ENCODE data around the gene EYS.

EYS gene

DNA sequence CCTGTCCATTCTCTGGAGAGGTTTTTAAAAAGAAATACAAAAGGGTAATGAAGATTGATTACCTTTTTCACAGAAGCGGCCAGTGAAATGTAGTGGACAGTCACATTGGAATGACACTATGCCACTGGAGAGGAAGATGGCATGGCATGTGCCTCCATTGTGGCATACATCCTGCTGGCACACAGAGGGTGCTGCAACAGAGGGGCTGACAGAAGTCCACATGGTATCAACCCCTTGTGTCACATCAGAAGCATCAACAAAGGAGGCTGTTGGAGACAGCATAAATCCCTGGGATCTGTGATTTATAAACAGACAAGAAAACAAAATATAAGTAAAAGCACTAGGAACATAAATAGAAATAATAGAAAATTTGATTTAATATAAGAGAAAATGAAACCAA lies 1476.5 kb downstream of the EYS start:
- DNase-seq (ENCODE audit: low read depth) = no peak

DNA sequence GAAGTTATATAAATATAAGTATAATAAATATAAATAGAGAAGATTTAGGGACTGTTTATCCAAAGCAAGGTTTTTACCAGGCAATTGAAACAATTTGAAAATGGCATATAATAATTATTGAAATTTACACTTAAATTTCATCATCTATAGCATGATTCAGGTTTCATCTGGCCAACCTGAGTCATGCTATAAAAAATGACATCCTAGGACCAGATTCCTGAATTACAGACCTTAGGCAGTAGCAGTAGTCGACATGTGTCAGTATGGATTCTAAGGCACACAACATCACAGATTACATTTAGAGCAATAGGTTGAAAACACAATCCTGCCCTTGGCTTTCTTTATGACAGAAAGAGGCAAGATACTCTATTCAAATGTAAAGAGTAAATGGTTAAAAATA lies 1479.2 kb downstream of the EYS start:
- DNase-seq (ENCODE audit: low read depth) = no peak

DNA sequence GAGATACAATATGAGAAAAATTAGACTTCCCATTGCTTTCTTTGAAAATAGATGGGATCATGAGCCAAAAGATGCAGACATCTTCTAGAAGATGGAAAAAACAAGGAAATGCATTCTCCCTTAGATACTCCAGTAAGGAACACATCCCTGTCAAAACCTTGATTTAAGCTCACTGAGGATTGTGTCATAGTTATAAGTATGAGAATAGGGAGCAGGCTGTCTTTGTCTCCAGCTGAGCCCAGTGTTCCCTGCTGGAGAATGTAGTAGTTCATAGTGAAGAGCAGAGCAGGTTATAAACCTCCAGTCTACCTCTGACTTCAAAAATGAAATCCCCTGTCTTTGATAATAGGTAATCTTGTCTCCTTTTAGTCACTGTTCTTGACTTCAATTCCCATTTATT lies 1481.5 kb downstream of the EYS start:
- no peak for DNase-seq (ENCODE audit: low read depth)

DNA sequence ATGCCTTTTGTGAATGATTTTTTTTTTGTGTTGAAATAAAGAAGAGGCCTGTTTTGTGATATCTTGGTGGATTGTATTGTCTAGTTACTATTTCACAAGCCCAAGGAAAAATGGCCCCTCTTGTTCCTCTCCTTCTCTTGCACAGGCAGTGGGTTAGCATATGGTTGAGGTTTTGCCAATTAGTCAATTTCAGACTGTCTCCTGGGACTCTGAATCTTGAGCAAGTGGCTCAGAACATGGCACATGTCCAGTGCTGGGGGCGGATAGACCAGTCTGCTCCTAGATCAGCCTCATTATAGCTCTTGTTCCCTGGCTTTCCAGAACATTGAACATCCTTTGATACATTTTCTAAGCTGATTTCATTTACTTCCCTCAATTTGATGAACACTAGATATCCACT lies 1482.2 kb downstream of the EYS start:
- DNase-seq (ENCODE audit: low read depth) = no peak

DNA sequence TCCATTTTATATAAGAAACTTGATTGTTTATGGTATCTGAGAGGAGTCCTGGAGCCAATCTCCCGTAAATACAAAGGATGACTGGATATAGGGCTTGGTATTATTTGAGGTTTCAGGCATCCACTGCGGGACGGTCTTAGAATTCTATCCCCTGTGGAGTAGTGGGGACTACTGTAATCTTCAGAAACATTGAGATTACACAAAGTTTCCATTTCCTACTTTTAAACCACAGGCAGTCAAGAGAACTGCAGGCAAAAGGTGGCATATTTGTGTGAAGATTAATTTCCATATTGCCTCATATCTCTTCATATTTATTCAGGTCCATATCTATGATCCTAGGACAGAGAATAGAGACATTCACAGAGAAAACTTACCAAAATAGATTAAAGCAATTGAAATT lies 1485.2 kb downstream of the EYS start:
- no peak for DNase-seq (ENCODE audit: low read depth)

DNA sequence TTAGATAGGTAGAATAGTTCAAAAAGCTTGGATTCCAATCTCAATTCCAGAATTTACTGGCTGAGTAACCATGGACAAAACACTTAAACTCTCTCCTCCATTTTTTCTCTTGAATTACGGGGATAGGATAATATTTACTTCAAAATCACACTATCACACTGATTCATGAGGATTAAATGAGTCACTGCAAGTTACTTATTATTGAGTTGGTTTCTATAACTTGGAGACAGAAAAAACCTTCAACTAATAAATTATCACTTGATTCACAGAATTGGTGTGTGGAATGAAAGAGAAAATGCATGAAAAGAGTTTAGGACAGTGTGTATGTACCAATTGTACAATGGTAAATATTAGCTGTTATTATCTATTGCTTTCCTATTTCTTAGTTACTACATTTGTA lies 1486.2 kb downstream of the EYS start:
- DNase-seq (ENCODE audit: low read depth) = no peak

DNA sequence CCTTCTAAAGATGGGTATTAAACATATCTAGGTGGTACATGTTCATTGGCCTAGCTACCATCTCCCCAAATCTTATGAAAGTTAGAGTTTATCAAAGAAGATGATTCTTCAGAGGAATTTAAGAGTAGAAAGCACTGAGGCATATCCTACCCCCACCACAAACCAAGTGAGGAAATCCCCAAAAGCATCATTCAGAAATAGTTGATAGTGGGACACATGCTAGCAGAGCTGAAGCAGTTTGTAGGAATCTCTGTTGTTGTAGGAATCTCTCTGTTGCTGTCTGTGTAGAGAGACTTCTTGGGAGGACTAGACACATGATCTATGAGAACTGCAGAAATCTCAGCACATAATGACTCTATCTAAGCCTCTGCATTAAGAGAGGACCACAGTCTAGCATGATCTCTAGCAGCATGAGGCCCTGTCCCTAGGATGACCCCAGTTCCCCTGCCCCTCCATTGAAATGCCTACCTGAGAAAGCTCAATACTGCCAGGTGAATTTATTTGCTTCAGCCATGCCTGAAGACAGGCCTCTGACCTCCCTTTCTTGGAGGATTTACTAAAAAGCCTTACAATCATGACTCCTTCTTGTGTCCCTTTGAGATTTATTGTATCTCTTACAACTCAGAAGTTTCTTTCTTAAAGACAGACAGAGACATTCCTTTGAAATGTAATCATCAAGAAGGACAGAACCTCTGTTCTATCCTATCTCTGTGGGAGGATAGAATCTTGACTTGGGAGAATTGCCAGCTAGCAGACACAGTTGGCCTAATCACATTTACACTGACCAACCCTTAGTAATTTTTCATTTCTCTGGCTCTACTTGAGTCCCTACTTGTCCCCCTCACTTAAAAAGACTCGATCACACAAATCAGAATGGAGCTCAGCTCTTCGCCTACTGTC lies 1489.1 kb downstream of the EYS start:
- DNase-seq (ENCODE audit: low read depth) = no peak

DNA sequence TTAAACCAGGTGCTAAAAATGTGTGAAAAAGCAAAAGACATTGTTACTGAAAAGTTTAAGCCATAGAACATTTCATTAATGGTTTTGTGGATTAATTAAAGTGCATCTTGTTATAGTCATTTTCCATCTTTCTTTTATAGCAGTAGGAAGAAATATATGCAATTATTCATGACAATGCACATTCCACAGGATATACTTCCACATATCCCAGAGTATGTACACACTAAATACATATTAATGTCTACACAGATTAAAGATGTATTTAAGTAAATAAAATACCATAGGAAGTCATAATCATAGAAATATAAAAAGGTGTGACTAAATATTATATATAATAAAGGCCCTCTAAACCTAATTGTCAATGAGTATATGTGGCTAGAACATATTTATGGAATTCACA lies 1492.7 kb downstream of the EYS start:
- DNase-seq (ENCODE audit: low read depth) = no peak

DNA sequence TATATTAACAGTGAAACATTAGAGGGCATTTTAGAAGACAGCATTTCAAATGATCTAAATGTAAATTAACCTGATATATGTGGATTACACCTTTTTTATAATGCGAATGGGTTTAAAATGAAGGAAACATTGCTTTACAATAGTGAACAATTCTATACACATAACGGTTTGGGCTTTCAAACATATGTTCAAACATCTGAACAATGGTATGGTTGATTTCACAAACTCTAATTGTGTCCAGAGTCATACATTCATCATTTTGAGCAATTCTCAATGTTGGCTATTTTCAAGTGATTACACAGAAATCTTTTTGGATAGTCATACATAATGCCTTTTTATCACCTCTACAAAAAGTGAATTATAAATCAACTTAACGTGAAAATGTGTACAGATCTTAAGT lies 1493.3 kb downstream of the EYS start:
- no peak for DNase-seq (ENCODE audit: low read depth)

DNA sequence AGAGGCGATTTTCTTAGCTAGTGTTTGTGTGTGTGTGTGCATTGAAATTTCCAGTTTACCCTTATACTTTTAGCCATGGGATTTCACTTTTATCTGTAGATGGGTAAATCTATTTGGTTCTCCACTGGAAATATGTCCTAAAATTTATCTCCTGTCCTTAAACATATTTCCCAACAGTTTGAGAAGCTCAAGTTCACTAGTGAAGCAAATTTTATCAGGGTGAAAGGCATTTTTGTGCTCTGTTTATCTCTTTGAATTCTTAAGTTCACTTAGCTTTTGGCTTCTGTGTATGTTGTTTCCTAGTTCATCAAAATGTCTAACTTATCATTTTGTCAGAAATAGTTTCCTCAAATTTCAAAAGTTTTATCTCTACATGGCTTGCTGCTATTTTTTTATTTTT lies 1509.8 kb downstream of the EYS start:
- DNase-seq (ENCODE audit: low read depth) = no peak

DNA sequence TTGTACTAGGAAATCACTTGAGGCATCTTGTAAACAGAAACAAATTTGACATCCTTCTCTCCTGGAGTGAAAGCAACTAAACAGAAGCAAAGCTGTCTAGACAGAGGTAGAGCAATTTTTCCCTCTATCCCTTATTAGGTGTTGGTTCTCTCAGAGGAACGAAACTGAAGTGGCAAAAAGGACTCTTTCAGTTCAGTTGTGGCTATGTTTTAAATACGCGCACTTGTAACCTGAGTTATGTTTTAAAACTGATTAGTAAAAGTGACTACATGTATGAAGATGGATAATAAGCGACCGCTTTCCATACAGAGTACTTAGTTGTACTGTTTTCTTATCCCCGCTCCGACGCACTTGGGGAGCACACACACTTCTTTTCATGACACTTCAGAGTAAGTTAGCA lies 1520.4 kb downstream of the EYS start:
- DNase-seq (ENCODE audit: low read depth) = no peak

DNA sequence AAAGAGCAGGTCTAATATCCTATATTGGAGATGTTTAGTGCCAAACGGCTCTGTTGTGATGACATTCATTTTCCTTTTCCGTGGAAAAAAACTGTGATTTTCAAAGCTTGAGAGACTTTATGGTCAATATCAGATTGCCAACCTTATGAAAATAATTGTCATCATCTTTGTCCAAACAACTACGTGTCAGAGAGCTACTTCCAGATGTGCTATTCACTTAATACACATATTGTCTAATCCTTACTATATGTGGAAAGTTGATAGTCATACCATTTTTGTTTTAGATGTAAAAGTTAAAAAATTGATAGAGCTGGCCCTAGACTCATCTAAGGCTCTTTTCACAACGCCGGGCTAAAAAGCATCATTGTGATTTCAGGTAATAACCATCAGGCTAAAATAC lies 1521.4 kb downstream of the EYS start:
- DNase-seq (ENCODE audit: low read depth) = no peak

DNA sequence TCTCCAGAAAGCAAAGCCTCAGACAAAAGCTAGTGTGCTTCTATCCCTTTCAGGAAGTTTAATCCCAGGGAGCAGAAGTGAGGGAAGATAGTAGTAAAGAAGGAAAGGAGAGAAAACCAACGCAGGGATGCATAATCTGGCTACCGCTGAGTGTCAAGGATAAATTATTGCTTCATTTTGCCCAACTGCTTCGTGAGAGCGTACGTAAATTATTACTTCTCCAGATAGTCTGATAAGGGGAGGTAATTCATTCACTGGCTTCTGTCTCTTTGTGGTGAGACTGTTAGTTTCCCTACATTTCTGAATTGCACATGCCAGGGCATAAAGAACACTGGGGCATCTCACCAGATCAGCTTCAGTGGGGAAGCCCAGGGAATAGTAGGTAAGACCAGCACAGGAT lies 1531.7 kb downstream of the EYS start:
- no peak for DNase-seq (ENCODE audit: low read depth)

DNA sequence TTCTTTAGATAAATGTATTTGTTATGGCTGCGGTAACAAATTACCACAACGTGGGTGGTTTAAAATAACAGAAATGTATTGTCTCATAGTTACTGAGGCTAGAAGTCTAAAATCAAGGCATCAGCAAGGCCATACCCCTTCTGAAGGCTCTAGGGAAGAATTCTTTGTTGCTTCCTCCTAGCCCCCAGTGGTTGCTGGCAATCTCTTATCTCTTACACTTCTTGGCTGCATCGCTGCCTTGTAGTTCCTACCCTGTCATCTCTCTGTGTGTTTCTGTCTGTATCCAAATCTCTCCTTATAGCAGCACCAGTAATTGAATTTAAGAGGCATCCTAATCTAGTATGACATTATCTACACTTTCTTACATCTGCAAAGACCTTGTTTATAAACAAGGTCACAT lies 1536.7 kb downstream of the EYS start:
- DNase-seq (ENCODE audit: low read depth) = no peak

DNA sequence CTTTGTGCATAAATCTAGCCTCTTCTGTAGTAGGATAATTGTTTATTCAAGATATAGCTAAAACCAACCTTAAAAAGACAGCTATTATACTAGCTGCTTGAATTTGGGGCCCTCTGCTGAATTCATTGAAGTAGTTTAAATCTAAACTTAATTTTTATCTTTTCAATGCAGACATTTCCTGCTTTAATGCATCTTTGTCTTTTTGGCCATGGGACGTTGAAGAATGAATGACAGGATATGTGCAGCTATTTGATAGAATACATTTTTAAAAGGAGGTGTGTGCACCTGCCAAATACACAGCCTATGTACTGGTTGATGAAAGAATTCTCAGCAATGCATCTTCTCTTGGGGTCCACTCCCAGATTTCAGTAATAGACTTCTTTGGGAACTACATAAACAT lies 1546.5 kb downstream of the EYS start:
- no peak for DNase-seq (ENCODE audit: low read depth)

DNA sequence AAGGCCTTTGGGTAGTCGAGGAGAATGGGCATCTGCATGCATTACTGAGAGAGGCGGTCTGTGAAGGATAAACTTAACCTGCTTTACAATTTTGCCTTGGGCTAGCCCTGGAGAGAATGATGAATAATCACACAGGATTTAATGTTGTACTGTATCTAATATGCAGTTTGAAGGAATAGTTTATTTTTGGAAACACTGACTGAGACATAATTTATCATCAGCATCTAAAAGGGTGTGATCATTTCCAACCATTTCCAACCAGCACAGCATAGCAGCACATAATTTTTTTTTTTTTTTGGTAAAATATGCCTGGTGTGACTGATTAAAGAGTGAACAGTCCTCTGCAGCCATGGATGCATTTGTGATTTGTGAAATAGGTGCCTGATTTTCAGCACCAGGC lies 1552.0 kb downstream of the EYS start:
- no peak for DNase-seq (ENCODE audit: low read depth)

DNA sequence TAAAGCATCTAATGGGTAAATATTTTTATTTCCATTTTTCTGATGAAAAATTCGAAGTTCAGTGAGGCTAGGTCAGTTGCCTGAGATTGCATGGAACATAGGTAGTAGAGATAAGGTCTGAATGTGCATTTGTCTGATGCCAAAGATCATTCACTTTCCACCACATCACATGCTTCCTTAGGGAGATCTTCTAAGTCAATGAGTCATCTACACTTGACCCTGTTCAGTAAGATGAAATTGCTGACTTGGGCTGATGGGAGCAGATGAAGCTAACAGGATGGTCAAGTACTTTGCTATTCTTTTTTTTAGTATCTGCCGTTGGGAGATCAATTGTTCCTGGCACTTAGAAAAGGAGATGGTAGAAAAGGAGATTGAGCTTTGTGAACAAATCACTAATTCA lies 1560.2 kb downstream of the EYS start:
- DNase-seq (ENCODE audit: low read depth) = no peak

DNA sequence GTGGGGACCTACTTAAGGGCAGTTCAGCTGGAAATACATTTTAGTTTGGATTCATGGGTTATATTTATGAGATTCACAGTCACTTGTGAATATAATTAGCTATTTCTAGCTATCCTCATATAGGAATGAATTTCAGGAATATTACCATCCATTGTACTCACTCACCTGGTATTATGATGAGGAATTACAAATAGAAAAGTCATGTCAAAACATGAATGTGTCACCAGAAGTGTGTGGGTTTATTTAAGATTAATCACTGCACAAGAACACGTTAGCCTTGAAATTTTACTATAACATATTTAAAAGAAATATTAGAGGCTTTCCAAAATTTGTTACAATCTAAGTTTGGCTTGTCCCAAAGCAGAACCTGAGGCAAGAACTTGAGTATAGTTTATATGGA lies 1560.9 kb downstream of the EYS start:
- no peak for DNase-seq (ENCODE audit: low read depth)

DNA sequence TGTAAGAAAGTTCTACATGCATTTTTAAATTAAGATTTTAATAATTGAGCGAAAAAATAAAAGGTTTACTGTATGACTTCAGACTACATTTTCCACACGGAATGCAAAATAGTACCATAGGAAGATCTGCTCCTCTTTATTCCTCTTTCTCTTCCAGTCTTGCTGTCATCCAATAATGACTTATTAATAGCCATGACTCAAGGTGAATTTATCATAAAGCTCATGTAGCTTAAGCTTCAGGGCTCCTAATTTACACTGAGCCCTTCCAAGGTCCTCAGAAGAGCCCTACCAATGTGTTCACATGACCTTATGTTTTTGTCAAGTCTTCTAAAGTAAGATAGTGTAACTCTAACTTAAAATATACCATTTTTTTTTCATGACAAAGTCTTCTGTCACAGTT lies 1561.4 kb downstream of the EYS start:
- DNase-seq (ENCODE audit: low read depth) = no peak

DNA sequence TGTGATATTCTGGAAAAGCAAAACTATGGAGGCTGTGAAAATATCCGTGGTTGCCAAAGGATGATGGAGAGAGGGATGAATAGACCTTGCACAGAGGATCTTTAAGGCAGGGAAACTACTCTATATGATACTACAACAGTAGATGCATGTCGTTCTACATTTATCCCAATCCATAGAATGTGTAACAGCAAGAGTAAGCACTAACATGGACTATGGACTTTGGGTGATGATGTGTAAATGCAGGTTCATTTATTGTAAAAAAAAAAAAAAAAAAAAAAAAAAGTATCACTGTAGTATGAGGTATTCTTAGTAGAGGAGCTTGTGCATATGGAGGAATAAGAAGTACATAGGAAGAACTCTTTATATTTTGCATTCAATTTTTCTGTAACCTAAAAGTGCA lies 1563.9 kb downstream of the EYS start:
- no peak for DNase-seq (ENCODE audit: low read depth)

DNA sequence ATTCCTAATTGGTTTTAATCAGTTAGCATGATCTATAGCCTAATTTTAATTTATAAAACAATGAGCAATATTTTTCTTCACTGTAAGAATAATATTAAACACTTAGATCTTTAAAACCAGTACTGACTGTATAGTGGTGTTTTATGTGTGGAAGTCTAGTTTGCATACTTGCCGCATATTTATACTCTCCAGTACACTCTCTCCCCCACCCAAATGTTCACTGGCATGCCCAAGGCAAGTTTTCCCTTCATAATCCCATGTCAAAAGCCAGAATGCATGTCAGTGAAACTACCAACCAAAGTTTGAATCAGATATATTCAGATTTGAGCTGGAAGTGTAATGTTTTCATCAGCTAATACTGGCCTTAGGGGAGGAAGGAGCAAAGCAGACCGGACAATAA lies 1565.3 kb downstream of the EYS start:
- DNase-seq (ENCODE audit: low read depth) = no peak

DNA sequence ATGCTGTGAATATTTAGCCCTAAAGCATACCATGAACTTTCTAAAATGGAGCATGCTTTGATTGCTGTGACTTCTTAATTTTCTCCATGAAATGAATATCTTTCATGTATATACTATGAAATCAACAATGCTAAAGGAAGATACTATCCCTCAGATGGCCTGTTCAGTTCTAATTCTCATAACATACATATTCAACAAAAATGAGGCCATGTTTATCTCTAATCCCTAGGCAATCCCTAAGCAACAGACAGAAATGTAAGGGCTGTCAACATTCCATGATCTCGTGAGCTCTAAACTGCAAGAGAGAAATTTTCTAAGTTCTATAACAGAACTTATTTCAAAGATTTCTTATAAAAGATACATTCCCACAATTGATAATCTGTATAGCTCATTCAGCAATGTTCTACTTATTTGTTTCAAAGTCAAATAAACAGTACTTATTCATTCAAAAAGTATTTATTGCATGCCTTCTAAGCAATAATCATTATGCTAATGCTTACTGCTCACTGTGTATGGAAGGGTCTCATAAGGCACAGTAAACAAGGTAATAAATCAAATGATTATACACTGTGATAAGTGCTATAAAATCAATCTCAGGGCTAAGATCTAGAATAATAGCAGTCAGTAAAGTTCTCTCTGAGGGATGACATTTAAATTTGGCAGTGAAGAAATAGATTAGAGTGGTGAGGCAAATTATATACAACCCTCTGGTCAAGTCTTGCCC lies 1578.6 kb downstream of the EYS start:
- DNase-seq (ENCODE audit: low read depth) = no peak

DNA sequence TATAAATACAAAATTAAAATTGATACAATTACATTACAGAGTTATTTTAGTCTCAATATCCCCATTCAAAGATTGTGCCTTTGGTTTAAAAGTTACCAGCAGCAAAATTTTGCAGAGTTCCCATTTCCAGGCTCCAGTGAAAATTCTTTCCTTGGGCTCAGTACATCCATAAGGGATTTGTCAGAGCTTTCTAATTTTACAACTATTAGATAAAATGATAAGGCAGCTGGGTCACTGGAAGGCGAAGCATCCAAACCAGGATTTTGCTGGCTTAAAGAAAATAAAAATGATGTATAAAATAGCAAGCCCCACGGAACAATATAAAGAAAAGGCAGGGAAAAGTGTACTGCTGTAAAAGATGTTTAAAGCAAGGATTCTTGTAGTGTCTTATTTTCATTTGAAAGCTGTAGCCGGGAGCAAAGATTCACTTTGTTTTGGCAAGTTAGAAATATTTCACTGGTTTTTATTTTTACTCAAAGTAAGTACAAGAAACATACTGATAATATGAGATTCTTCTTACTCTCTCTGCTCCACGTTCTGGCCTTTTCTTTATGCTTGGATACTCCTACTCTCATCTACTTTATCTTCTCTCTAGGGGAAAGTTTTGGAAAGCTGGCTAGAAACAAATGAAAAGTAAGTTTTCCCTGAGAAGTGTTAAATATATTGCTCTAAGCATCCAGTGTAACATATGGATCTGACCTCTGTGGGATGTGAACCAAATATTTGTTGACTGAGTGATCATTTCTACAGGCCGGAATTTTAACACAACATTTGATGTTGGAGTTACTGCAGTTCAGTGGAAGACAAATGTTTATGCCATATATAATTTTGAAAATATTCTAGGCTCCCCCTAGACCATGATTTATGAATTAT lies 1583.0 kb downstream of the EYS start:
- DNase-seq (ENCODE audit: low read depth) = no peak
